DOHH2 (cell line): ENCODE data around the gene FBXO11.

Source experiments
- H3F3A ChIP-seq: fragments of 200-600 bp; sonication (generic), shearing (Covaris generic); 2 replicates; pipeline ENCODE4 v1.6.0; 2016; ENCODE audit warnings: antibody characterized with exemption, mild to moderate bottlenecking; ENCODE audit not compliant: control insufficient read depth, insufficient read depth
- H3K27ac ChIP-seq: fragments of 200-600 bp; sonication (generic); 2 replicates; pipeline ENCODE4 v1.5.1; 2014; ENCODE audit warnings: low read depth, mild to moderate bottlenecking, low read length, moderate library complexity
- H3K27me3 ChIP-seq: fragments of 200-600 bp; sonication (generic); 2 replicates; pipeline ENCODE4 v1.6.1; 2014; ENCODE audit warnings: mild to moderate bottlenecking, low read length, mixed read lengths; ENCODE audit not compliant: control insufficient read depth
- H3K36me3 ChIP-seq: fragments of 200-600 bp; sonication (generic); 2 replicates; pipeline ENCODE4 v1.6.1; 2014; ENCODE audit warnings: mild to moderate bottlenecking, low read length, moderate library complexity, mixed read lengths; ENCODE audit not compliant: control insufficient read depth
- H3K4me1 ChIP-seq: fragments of 200-600 bp; sonication (generic); 2 replicates; pipeline ENCODE4 v1.6.1; 2014; ENCODE audit warnings: mild to moderate bottlenecking, low read length, mixed read lengths; ENCODE audit not compliant: control insufficient read depth
- H3K4me2 ChIP-seq: fragments of 200-600 bp; sonication (generic); 2 replicates; pipeline ENCODE4 v1.6.0; 2014; ENCODE audit warnings: mild to moderate bottlenecking, low read length, moderate library complexity
- H3K4me3 ChIP-seq: fragments of 200-600 bp; sonication (generic); 2 replicates; pipeline ENCODE4 v1.5.1; 2014; ENCODE audit warnings: mild to moderate bottlenecking, low read length, mixed read lengths
- H3K79me2 ChIP-seq: fragments of 200-600 bp; sonication (generic); 2 replicates; pipeline ENCODE4 v1.6.1; 2014; ENCODE audit warnings: mild to moderate bottlenecking, low read length, mixed read lengths; ENCODE audit not compliant: control insufficient read depth
- H3K9me2 ChIP-seq: fragments of 200-600 bp; sonication (generic); replicated peaks from 2 replicates; pipeline ENCODE4 v1.6.1; 2014; ENCODE audit warnings: mild to moderate bottlenecking, low read length, mixed read lengths; ENCODE audit not compliant: control insufficient read depth
- H3K9me3 ChIP-seq: fragments of 200-600 bp; sonication (generic); 2 replicates; pipeline ENCODE4 v1.6.1; 2014; ENCODE audit warnings: antibody characterized with exemption, low read length, mixed read lengths; ENCODE audit not compliant: control insufficient read depth, insufficient read depth
- H4K20me1 ChIP-seq: fragments of 200-600 bp; sonication (generic); 2 replicates; pipeline ENCODE4 v1.6.0; 2014; ENCODE audit warnings: low read depth, mild to moderate bottlenecking, antibody characterized with exemption, low read length, moderate library complexity; ENCODE audit not compliant: control insufficient read depth, insufficient read depth
- EZH2phosphoT487 ChIP-seq: fragments of 200-600 bp; sonication (generic); IDR thresholded peaks from 2 replicates; pipeline ENCODE4 v1.6.1; 2017; ENCODE audit warnings: borderline replicate concordance, mild to moderate bottlenecking, antibody characterized with exemption, low read length, moderate library complexity, mixed read lengths
- TF ChIP-seq, protein P1 (sequence below): fragments of 200-600 bp; sonication (generic); IDR thresholded peaks from one replicate; pipeline ENCODE4 v1.5.1; 2014; ENCODE audit warnings: antibody characterized with exemption, mild to moderate bottlenecking, low read depth, low read length; ENCODE audit not compliant: poor library complexity, severe bottlenecking

FBXO11 gene

GRCh38 chr2:47896450-47896968 is 9.8 kb downstream of the FBXO11 start:
- peaks cover 37% of the 10 kb centered on the region for H3K36me3 ChIP-seq
- H3F3A ChIP-seq, result peaks cover 33% of the 10 kb centered on the region
- no peaks in the 10 kb centered on the region for H3K27me3 ChIP-seq
- no peaks in the 10 kb centered on the region for H3K9me3 ChIP-seq
- H3K27ac ChIP-seq, result peak overlapping the region; percentile 88
- peaks cover 100% of the 10 kb centered on the region for H3K79me2 ChIP-seq
- peak overlapping the region; percentile 67 for H3K4me3 ChIP-seq
- H3K4me1 ChIP-seq, result peaks cover 91% of the 10 kb centered on the region
- no peak for TF ChIP-seq EZH2phosphoT487
- TF ChIP-seq, protein P1, sequence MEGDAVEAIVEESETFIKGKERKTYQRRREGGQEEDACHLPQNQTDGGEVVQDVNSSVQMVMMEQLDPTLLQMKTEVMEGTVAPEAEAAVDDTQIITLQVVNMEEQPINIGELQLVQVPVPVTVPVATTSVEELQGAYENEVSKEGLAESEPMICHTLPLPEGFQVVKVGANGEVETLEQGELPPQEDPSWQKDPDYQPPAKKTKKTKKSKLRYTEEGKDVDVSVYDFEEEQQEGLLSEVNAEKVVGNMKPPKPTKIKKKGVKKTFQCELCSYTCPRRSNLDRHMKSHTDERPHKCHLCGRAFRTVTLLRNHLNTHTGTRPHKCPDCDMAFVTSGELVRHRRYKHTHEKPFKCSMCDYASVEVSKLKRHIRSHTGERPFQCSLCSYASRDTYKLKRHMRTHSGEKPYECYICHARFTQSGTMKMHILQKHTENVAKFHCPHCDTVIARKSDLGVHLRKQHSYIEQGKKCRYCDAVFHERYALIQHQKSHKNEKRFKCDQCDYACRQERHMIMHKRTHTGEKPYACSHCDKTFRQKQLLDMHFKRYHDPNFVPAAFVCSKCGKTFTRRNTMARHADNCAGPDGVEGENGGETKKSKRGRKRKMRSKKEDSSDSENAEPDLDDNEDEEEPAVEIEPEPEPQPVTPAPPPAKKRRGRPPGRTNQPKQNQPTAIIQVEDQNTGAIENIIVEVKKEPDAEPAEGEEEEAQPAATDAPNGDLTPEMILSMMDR, result no peak
- peak overlapping the region; percentile 86 for H3K4me2 ChIP-seq
- peaks cover 42% of the 10 kb centered on the region for H4K20me1 ChIP-seq
- H3K9me2 ChIP-seq, result no peaks in the 10 kb centered on the region

GRCh38 chr2:47893771-47894170 is 12.5 kb downstream of the FBXO11 start:
- Histone ChIP-seq H3K4me1 (peaks cover 96% of the 10 kb centered on the region), H3K4me3 (peak overlapping the region; percentile 5; the same call in 1 of the 2 replicates), H3K36me3 (peaks cover 36% of the 10 kb centered on the region), H3K9me3 (no peaks in the 10 kb centered on the region), H3F3A (peaks cover 20% of the 10 kb centered on the region), H3K9me2 (no peaks in the 10 kb centered on the region), H3K27ac (no peak overlapping the region; the same call in 1 of the 2 replicates), H4K20me1 (peaks cover 41% of the 10 kb centered on the region), H3K27me3 (no peaks in the 10 kb centered on the region), H3K79me2 (peaks cover 100% of the 10 kb centered on the region), H3K4me2 (peak overlapping the region; percentile 57)
- no peak for TF ChIP-seq EZH2phosphoT487
- TF ChIP-seq, protein P1, result no peak

GRCh38 chr2:47892338-47892730 is 14.0 kb downstream of the FBXO11 start:
- Histone ChIP-seq H3K27ac (peak overlapping the region; percentile 40), H3K4me1 (peaks cover 86% of the 10 kb centered on the region), H4K20me1 (peaks cover 45% of the 10 kb centered on the region), H3K9me3 (no peaks in the 10 kb centered on the region), H3F3A (peaks cover 10% of the 10 kb centered on the region; the same call in 1 of the 2 replicates), H3K36me3 (peaks cover 37% of the 10 kb centered on the region), H3K4me2 (peak overlapping the region; percentile 57), H3K9me2 (no peaks in the 10 kb centered on the region), H3K27me3 (no peaks in the 10 kb centered on the region), H3K79me2 (peaks cover 100% of the 10 kb centered on the region), H3K4me3 (peak overlapping the region; percentile 33)
- TF ChIP-seq EZH2phosphoT487, result no peak
- TF ChIP-seq, protein P1, result no peak
